Spleen (tissue), 7 donors: Measurements from ENCODE around the gene STIM1.

Experiments used
- POLR2AphosphoS5 ChIP-seq, 3 donors: sonication (generic); formaldehyde crosslinking; IDR thresholded peaks; one replicate each; pipeline ENCODE4 v1.5.1; 2017; ENCODE audit warnings: antibody characterized with exemption in 3 of 3
- TF ChIP-seq, protein P1 (sequence below), 11 experiments: fragments of 200-600 bp in 7 of 11; fragments of 450-650 bp in 4 of 11; sonication (generic) in 4 of 11; IDR thresholded peaks in 8 of 11; conservative IDR thresholded peaks in 3 of 11; 1 replicate in 7 of 11; 2 replicates in 4 of 11; pipeline versions ENCODE4 v1.4.0 to v1.8.0; 2016 to 2021; ENCODE audit warnings: antibody characterized with exemption in 11 of 11, inconsistent platforms in 4 of 11, mild to moderate bottlenecking in 1 of 11
- donor health status: DM: no; HTN: no; CAD: no; lungs with moderate emphysema.
- donor health status: DM: no; HTN: no; CAD: no.
- donor health status: DM: no; HTN: no; CAD: no.

- TF ChIP-seq, protein P1, sequence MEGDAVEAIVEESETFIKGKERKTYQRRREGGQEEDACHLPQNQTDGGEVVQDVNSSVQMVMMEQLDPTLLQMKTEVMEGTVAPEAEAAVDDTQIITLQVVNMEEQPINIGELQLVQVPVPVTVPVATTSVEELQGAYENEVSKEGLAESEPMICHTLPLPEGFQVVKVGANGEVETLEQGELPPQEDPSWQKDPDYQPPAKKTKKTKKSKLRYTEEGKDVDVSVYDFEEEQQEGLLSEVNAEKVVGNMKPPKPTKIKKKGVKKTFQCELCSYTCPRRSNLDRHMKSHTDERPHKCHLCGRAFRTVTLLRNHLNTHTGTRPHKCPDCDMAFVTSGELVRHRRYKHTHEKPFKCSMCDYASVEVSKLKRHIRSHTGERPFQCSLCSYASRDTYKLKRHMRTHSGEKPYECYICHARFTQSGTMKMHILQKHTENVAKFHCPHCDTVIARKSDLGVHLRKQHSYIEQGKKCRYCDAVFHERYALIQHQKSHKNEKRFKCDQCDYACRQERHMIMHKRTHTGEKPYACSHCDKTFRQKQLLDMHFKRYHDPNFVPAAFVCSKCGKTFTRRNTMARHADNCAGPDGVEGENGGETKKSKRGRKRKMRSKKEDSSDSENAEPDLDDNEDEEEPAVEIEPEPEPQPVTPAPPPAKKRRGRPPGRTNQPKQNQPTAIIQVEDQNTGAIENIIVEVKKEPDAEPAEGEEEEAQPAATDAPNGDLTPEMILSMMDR (IDR thresholded peaks at IDR 0.05 in 8 of 11, conservative IDR thresholded peaks at IDR 0.05 in 3 of 11) = no peak
- no peak for TF ChIP-seq POLR2AphosphoS5 (IDR thresholded peaks at IDR 0.05)
These were observed 189.6 kb downstream of the STIM1 start for GRCh38 chr11:4044976-4045646.
